H1 (cell line): ENCODE data around the gene HSD11B1L. TPM values are rescaled to one million over a fixed set of nuclear protein-coding genes. Genes with fewer than 3 reads are reported as not detected.

Experiments
- CHD2 ChIP-seq: IDR thresholded peaks from 2 replicates; pipeline ENCODE4 v1.6.1; 2012; ENCODE audit warnings: low read length, improper control_type of control experiment
- KDM1A ChIP-seq: fragments of 200-600, 300-600 bp; sonication (generic); IDR thresholded peaks from 2 replicates; pipeline ENCODE4 v1.7.1; 2016; ENCODE audit warnings: mild to moderate bottlenecking, low read length, borderline replicate concordance
- NANOG ChIP-seq: IDR thresholded peaks from 2 replicates; pipeline ENCODE4 v1.6.1; 2011; ENCODE audit warnings: low read length, low read depth, mild to moderate bottlenecking, inconsistent platforms; ENCODE audit not compliant: insufficient read depth, poor library complexity, severe bottlenecking
- SIRT6 ChIP-seq: IDR thresholded peaks from one replicate; pipeline ENCODE4 v1.7.1; 2012; ENCODE audit warnings: low read length, inconsistent platforms
- SIX5 ChIP-seq: IDR thresholded peaks from 2 replicates; pipeline ENCODE4 v1.6.1; 2011; ENCODE audit warnings: mild to moderate bottlenecking, low read depth, low read length
- TEAD4 ChIP-seq: IDR thresholded peaks from 2 replicates; pipeline ENCODE4 v1.6.1; 2012; ENCODE audit warnings: low read depth, low read length, inconsistent platforms, mixed read lengths
- polyA plus RNA-seq, 7 experiments: library from polyadenylated mRNA; depleted of rRNA in 3 of 7; stranded (reverse) in 5 of 7; unstranded in 2 of 7; fragments of >200 nt in 5 of 7; fragments of 200-250 nt in 2 of 7; gene quantifications; 1 replicate in 5 of 7; 2 replicates in 1 of 7; 4 replicates in 1 of 7; pipeline versions ENCODE4 v1.2.1 to v1.2.3, GENCODE V29; 2011 to 2013; ENCODE audit warnings: missing spikeins in 2 of 7, mixed read lengths in 2 of 7
- total RNA-seq: library from RNA; stranded (reverse); fragmentation: NEBNext Ultra II Directional; extraction: Animal tissue kit (Norgen Biotek cat#: 25700); gene quantifications from 2 replicates; pipeline ENCODE4 v1.2.1, GENCODE V29; 2021

HSD11B1L gene
- total and polyA plus RNA-seq, 2 of the 8 experiments (the other 6 are each of a cell fraction or from before 2014, with no cell fraction given) = 8.2 to 20.6 TPM

DNA sequence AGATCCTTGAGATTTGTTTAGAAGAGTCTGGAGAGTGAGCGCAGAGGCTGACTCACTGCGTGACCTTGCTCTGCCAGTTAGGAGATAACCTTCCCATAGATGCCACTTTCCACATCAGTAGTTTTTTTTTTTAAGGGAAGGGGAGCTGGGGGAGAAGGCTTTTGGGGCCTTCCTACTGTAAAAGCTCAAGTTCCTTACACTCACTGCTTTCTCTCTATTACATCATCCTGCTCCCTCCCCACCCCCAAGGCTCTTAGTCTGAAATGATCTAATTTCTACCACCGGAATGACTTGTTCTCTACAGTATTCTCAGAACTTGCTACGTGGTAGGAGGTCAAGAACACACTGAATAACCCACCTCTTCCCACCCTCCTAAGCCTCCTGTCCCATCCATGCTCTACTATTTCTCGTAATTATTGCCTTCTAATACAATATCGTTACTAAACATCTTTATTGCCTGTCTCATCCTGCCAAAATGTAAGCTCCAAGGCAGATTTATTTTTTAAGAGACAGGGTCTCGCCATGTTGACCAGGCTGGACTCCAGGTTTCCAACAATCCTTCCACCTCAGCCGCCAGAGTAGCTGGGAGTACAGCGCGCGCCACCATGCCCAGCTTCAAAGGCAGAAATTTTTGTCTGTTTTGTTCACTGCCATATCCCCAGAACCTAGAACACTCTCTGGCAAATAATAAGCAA is 37.9 kb downstream of the HSD11B1L start (continued):
- TF ChIP-seq KDM1A (no peak), SIRT6 (no peak), CHD2 (0 out of 2 replicates have a peak, but pooled peaks have one; percentile 8), NANOG (no peak), SIX5 (no peak), TEAD4 (no peak)
